ENCODE measurements around the gene SRP9.
A peak's percentile ranks its signal among the peaks of the same experiment; 100 is the strongest.

Gene SRP9

DNA sequence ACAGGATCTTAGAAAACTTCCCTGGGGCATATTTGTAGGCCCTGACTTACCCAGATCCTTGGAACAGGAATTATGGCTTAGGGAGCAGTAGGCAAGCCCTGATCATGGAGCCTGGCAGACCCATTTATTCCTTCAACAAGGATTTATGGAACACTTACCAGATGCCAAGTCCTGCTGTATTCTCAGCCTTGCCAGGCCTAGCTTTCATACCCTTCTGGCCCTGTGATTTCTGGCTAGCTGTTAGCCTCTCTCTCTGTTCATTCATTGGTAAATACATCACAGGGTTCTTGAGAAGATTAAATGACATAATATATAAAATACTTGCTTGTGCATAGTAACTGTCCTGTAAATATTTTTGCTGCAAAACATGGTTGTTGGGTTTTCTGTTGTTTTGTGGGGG, 32.4 kb upstream of the SRP9 start:
- H3K27me3 ChIP-seq (ENCODE audit: insufficient read depth, low read length) = no peaks in the 10 kb centered on the region
- no peak overlapping the region for H3K4me3 ChIP-seq (ENCODE audit: low read depth, low read length)
- H3K4me1 ChIP-seq (ENCODE audit: control insufficient read depth, insufficient read depth, low read length, unreplicated experiment) = no peaks in the 10 kb centered on the region
- H3K27ac ChIP-seq (ENCODE audit: low read depth, low read length) = no peak overlapping the region
- no peak overlapping the region for H2AFZ ChIP-seq (ENCODE audit: low read length, unreplicated experiment)
- H3K79me2 ChIP-seq (ENCODE audit: control insufficient read depth, insufficient read depth, low read length, unreplicated experiment) = no peaks in the 10 kb centered on the region
- H3K36me3 ChIP-seq (ENCODE audit: insufficient read depth, low read length) = no peaks in the 10 kb centered on the region

DNA sequence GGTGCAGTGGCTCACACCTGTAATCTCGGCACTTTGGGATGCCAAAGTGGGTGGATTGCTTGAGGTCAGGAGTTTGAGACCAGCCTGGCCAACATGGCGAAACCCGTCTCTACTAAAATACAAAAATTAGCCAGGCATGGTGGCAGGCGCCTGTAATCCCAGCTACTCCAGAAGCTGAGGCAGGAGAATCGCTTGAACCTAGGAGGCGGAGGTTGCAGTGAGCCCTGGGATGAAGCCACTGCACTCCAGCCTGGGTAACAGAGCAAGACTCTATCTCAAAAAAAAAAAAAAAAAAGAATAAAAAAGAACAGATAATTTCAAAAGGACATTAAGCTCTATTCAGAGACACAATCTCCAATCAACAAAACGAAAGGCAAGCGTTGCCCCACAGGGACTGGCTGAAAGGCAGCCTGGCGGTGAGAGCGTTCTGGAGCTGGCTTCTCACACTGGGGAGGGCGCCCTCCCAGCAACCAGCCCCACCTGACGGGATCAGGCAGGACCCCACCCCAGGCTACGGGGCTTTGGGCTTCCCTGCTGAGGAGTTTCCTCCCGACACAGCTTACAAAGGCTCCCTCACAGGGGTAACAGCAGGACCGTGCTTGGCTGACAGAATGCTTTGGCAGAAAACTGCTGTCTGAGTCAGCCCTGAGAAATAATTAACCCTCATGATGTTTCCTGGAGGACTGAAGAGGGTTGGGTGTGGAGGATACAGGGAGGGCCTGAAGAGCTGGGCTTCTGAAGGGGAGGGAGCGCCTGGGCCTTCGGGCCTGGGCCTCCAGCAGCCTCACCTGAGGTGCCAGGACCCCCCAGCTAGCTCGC, 31.1 kb upstream of the SRP9 start:
- Histone ChIP-seq H3K79me2 (ENCODE audit: control insufficient read depth, insufficient read depth, low read length, unreplicated experiment) (no peaks in the 10 kb centered on the region), H3K27me3 (ENCODE audit: insufficient read depth, low read length) (no peaks in the 10 kb centered on the region), H3K4me3 (ENCODE audit: low read depth, low read length) (peak overlapping the region; percentile 80), H3K36me3 (ENCODE audit: insufficient read depth, low read length) (no peaks in the 10 kb centered on the region), H2AFZ (ENCODE audit: low read length, unreplicated experiment) (peak overlapping the region; percentile 92), H3K4me1 (ENCODE audit: control insufficient read depth, insufficient read depth, low read length, unreplicated experiment) (no peaks in the 10 kb centered on the region), H3K27ac (ENCODE audit: low read depth, low read length) (peak overlapping the region; percentile 74)

DNA sequence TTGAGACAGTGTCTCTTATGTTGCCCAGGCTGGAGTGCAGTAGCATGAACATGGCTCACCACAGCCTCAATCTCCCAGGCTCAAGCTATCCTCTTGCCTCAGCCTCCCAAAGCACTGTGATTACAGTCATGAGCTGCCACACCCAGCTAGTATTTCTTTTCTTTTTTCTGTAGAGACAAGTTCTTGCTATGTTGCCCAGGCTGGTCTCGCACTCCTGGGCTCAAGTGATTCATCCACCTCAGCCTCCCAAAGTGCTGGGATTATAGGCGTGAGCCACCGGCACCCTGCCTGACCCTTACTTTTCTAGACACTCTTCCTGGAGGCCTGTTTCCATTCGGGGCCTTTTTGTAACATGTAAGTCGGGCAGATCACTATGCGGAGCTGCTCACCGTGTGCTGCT, 30.1 kb upstream of the SRP9 start:
- H3K27me3 ChIP-seq (ENCODE audit: insufficient read depth, low read length) = no peaks in the 10 kb centered on the region
- no peaks in the 10 kb centered on the region for H3K36me3 ChIP-seq (ENCODE audit: insufficient read depth, low read length)
- no peaks in the 10 kb centered on the region for H3K79me2 ChIP-seq (ENCODE audit: control insufficient read depth, insufficient read depth, low read length, unreplicated experiment)
- H3K4me1 ChIP-seq (ENCODE audit: control insufficient read depth, insufficient read depth, low read length, unreplicated experiment) = peaks cover 3% of the 10 kb centered on the region
- no peak overlapping the region for H2AFZ ChIP-seq (ENCODE audit: low read length, unreplicated experiment)
- H3K27ac ChIP-seq (ENCODE audit: low read depth, low read length) = no peak overlapping the region
- no peak overlapping the region for H3K4me3 ChIP-seq (ENCODE audit: low read depth, low read length)

DNA sequence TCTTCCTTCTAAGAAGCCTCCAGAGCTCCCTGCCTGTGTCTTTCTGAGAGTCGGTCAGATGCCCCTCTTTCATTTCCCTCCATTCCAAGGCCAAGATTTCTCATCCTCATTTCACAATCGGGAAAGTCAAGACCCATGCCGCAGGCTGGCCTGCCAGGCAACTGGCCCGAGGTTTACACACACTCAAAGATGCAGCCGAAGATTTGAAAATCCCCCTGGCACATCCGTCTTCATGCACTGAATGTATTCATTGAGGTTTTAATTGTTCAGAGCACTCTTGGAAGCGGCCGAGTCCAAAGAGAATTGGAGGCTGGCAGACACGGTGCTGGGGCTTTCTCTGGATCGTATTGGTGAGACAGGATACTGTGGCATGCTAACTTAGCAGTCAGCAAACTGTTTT, 29.1 kb upstream of the SRP9 start:
- no peak overlapping the region for H3K4me3 ChIP-seq (ENCODE audit: low read depth, low read length)
- H3K79me2 ChIP-seq (ENCODE audit: control insufficient read depth, insufficient read depth, low read length, unreplicated experiment) = no peaks in the 10 kb centered on the region
- no peaks in the 10 kb centered on the region for H3K27me3 ChIP-seq (ENCODE audit: insufficient read depth, low read length)
- no peak overlapping the region for H3K27ac ChIP-seq (ENCODE audit: low read depth, low read length)
- H3K36me3 ChIP-seq (ENCODE audit: insufficient read depth, low read length) = no peaks in the 10 kb centered on the region
- no peak overlapping the region for H2AFZ ChIP-seq (ENCODE audit: low read length, unreplicated experiment)
- H3K4me1 ChIP-seq (ENCODE audit: control insufficient read depth, insufficient read depth, low read length, unreplicated experiment) = peaks cover 3% of the 10 kb centered on the region

DNA sequence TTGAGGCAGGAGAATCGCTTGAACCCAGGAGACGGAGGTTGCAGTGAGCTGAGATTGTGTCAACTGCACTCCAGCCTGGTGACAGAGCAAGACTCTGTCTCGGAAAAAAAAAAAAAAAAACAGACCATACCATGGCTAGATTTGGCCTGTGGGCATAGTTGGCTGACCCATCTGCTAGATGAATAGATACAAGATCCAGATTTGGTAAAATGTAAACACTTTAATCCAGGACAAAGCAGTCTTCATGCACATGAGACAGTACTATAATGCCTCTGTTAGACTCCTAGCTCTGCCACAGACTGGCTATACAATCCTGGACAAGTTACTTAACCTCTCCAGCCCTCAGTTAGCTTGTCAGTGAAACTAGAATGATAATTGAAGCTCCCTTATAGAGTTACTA, 27.9 kb upstream of the SRP9 start:
- Histone ChIP-seq H3K4me1 (ENCODE audit: control insufficient read depth, insufficient read depth, low read length, unreplicated experiment) (peaks cover 3% of the 10 kb centered on the region), H3K79me2 (ENCODE audit: control insufficient read depth, insufficient read depth, low read length, unreplicated experiment) (no peaks in the 10 kb centered on the region), H3K27ac (ENCODE audit: low read depth, low read length) (no peak overlapping the region), H3K27me3 (ENCODE audit: insufficient read depth, low read length) (no peaks in the 10 kb centered on the region), H3K36me3 (ENCODE audit: insufficient read depth, low read length) (no peaks in the 10 kb centered on the region), H2AFZ (ENCODE audit: low read length, unreplicated experiment) (no peak overlapping the region), H3K4me3 (ENCODE audit: low read depth, low read length) (no peak overlapping the region)

DNA sequence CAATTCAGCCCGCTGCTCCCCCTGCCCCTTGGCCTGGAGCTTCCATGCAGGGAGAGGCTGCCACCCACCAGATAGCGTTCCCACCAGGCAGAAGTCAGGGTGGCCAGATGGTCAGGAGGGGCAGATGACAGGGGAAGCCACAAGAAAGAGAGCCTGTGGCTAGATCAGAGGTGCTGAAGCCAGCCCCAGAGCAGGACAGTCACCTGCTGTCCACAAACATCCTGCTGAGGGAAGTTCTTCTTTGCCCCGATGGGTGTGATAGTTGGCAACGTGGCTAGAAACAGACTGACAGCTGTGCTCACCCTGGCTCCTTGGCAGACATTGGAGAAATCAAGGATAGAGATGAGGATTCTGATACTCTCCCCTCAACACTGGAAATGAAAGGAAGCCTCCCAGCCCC, 27.2 kb upstream of the SRP9 start:
- no peaks in the 10 kb centered on the region for H3K36me3 ChIP-seq (ENCODE audit: insufficient read depth, low read length)

DNA sequence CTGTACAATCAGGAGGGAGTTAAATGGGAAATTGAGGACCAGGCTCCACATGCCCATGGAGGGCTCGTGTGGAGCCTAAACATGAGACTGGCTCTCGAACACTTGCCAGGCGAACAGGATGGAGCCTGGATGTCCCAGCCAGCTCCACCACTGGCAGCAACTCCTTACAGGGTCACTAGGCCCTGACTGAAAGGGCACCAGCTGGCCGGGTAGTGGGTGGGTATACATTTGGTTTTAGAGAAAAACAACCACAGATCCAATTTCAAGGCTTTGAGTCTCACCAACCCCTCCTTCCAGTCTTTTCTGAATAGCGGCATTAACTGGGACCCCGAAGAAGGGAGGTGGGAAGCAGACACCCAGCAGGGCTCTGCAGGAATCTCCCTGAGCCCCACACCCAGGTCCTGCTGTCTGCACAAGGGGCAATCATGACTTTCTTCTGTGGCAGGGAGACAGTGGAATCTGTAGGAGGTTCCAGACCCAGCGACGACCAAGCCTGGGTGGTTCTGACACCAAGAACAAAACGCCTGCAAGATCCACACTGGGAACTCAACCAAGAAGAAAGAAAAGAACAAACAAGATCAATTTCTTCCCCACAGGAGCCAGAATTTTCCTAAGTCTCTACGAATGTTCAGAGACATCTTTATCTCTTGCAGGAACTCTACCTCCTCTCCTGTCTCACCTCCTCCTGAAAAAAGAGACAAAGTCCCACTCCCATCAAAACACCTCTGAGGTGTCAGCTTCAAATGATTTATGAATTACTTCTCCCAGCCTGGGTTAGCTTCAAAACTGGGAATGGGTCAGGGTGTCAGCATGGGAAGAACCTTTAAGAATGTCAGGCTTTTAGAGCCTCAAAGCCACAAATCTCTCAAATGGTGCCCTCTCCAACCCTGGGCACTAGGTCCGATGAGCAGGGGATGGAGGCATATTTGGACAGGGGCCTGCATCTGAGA, 26.5 kb upstream of the SRP9 start:
- Histone ChIP-seq H2AFZ (ENCODE audit: low read length, unreplicated experiment) (no peak overlapping the region), H3K79me2 (ENCODE audit: control insufficient read depth, insufficient read depth, low read length, unreplicated experiment) (no peaks in the 10 kb centered on the region), H3K4me3 (ENCODE audit: low read depth, low read length) (no peak overlapping the region), H3K27ac (ENCODE audit: low read depth, low read length) (no peak overlapping the region), H3K36me3 (ENCODE audit: insufficient read depth, low read length) (no peaks in the 10 kb centered on the region), H3K4me1 (ENCODE audit: control insufficient read depth, insufficient read depth, low read length, unreplicated experiment) (peaks cover 17% of the 10 kb centered on the region), H3K27me3 (ENCODE audit: insufficient read depth, low read length) (no peaks in the 10 kb centered on the region)

More for the DNA sequence above, 27.2 kb upstream of the SRP9 start:
- H3K4me1 ChIP-seq (ENCODE audit: control insufficient read depth, insufficient read depth, low read length, unreplicated experiment) = peaks cover 10% of the 10 kb centered on the region
- no peak overlapping the region for H2AFZ ChIP-seq (ENCODE audit: low read length, unreplicated experiment)
- H3K79me2 ChIP-seq (ENCODE audit: control insufficient read depth, insufficient read depth, low read length, unreplicated experiment) = no peaks in the 10 kb centered on the region
- H3K27me3 ChIP-seq (ENCODE audit: insufficient read depth, low read length) = no peaks in the 10 kb centered on the region
- H3K4me3 ChIP-seq (ENCODE audit: low read depth, low read length) = no peak overlapping the region
- H3K27ac ChIP-seq (ENCODE audit: low read depth, low read length) = no peak overlapping the region

DNA sequence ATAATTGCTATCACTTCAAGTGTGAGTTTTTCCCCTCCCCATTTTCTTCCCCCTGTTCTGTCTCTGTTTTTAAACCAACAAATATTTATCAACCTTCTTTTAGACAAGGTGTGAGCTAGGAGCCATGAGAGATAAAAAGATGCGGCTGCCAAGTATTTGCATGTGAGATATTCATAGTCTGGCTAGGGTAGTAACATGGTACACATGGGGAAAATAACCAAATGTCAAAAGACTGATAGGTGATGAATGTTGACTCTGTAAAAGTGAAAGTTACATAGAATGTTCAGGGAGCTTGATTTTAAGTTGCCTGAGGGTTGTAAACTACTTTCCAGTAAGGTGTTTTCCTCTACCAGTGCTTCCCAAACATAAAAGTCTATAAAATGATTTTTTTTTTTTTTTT, 25.4 kb upstream of the SRP9 start:
- no peak overlapping the region for H3K27ac ChIP-seq (ENCODE audit: low read depth, low read length)
- no peak overlapping the region for H2AFZ ChIP-seq (ENCODE audit: low read length, unreplicated experiment)
- no peaks in the 10 kb centered on the region for H3K79me2 ChIP-seq (ENCODE audit: control insufficient read depth, insufficient read depth, low read length, unreplicated experiment)
- H3K36me3 ChIP-seq (ENCODE audit: insufficient read depth, low read length) = no peaks in the 10 kb centered on the region
- H3K4me1 ChIP-seq (ENCODE audit: control insufficient read depth, insufficient read depth, low read length, unreplicated experiment) = peaks cover 18% of the 10 kb centered on the region
- H3K4me3 ChIP-seq (ENCODE audit: low read depth, low read length) = no peak overlapping the region
- H3K27me3 ChIP-seq (ENCODE audit: insufficient read depth, low read length) = no peaks in the 10 kb centered on the region

DNA sequence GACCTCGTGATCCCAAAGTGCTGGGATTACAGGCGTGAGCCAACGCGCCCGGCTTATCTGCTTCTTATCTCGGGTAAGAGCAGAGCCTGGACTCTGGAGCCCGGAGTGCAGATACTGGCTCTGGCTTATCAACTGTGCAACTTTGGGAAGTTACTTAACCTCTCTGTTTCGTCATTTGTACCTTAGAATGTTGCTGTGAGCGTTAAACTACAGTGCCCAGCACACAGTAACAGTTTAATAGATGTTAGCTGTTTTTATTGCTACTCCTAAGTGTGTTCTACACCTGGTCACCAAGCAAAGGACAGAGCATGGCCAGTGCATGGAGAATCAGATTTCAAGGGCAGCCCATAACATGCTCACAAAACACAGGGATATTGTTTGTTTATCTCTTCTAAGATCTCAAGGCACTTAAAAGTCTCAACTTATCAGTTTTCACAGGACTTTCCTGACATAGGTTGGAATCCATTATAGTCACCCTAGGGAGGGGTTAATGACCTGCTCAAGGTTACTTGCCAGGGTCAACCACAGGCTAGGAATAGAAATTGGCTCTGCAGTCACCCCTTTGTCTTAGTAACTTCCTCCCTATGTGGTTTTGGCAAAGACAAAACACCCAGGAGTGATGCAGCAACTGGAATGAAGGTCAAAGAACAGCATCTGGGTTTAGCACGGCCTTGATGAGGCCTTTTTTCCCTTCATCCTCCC, 22.5 kb upstream of the SRP9 start:
- Histone ChIP-seq H3K4me1 (ENCODE audit: control insufficient read depth, insufficient read depth, low read length, unreplicated experiment) (peaks cover 18% of the 10 kb centered on the region), H3K27me3 (ENCODE audit: insufficient read depth, low read length) (no peaks in the 10 kb centered on the region), H2AFZ (ENCODE audit: low read length, unreplicated experiment) (peak overlapping the region; percentile 21), H3K79me2 (ENCODE audit: control insufficient read depth, insufficient read depth, low read length, unreplicated experiment) (no peaks in the 10 kb centered on the region), H3K27ac (ENCODE audit: low read depth, low read length) (peak overlapping the region; percentile 75), H3K36me3 (ENCODE audit: insufficient read depth, low read length) (no peaks in the 10 kb centered on the region), H3K4me3 (ENCODE audit: low read depth, low read length) (peak overlapping the region; percentile 39; the same call in 1 of the 2 replicates)

DNA sequence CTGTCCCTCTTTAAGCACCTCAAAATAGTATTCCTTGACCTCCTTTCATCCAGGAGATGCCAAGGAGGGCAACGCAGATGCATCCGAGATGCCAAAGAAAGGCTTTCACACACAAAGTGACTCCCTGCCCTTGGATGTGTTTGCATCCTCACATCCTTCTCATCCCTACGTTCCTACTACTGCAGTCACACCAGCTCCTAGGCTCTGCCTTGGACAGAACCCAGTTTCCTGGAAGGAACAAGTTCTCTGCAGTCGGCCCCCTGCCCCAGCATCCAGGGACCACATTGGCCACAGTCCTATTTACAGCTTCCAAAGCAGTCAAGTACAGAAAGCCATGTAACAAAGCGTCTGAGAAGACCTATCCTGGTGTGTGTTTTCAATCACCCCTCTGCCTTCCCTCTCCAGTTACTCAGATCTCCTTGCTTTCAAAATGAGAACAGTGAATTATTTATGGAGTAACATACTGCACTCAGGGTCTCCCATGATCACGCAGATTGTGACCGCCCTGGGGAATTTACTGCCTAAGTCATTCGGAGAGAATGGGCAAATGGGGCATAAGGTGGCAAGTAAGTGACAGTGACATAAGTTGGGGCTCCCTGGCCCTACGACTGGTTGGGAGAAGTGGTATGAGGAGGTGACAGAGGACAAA, 21.8 kb upstream of the SRP9 start:
- H3K27me3 ChIP-seq (ENCODE audit: insufficient read depth, low read length) = no peaks in the 10 kb centered on the region
- H2AFZ ChIP-seq (ENCODE audit: low read length, unreplicated experiment) = no peak overlapping the region
- no peaks in the 10 kb centered on the region for H3K79me2 ChIP-seq (ENCODE audit: control insufficient read depth, insufficient read depth, low read length, unreplicated experiment)
- H3K36me3 ChIP-seq (ENCODE audit: insufficient read depth, low read length) = no peaks in the 10 kb centered on the region
- H3K27ac ChIP-seq (ENCODE audit: low read depth, low read length) = peak overlapping the region; percentile 75
- no peak overlapping the region for H3K4me3 ChIP-seq (ENCODE audit: low read depth, low read length)
- peaks cover 18% of the 10 kb centered on the region for H3K4me1 ChIP-seq (ENCODE audit: control insufficient read depth, insufficient read depth, low read length, unreplicated experiment)
